IPS-18a (cell line): ENCODE data around the gene MLN.

ENCODE experiments used
- H3K27ac ChIP-seq: one replicate; pipeline ENCODE4 v1.5.1; 2013; ENCODE audit warnings: low read length
- H3K27me3 ChIP-seq: one replicate; pipeline ENCODE4 v1.6.1; 2013; ENCODE audit warnings: mild to moderate bottlenecking, low read length; ENCODE audit not compliant: control insufficient read depth, insufficient read depth
- H3K36me3 ChIP-seq: one replicate; pipeline ENCODE4 v1.6.1; 2013; ENCODE audit warnings: low read depth, low read length; ENCODE audit not compliant: control insufficient read depth
- H3K4me1 ChIP-seq: one replicate; pipeline ENCODE4 v1.6.1; 2013; ENCODE audit warnings: low read depth, low read length; ENCODE audit not compliant: control insufficient read depth
- H3K4me3 ChIP-seq: one replicate; pipeline ENCODE4 v1.5.1; 2013; ENCODE audit warnings: low read length
- H3K9ac ChIP-seq: one replicate; pipeline ENCODE4 v1.6.1; 2013; ENCODE audit warnings: mild to moderate bottlenecking, low read length, moderate library complexity
- H3K9me3 ChIP-seq: one replicate; pipeline ENCODE4 v1.6.1; 2013; ENCODE audit warnings: low read depth, low read length; ENCODE audit not compliant: control insufficient read depth

The MLN gene

GRCh38 chr6:33803571-33804053 is at the start of gene MLN:
Gene MLN (minus strand): TSS chr6:33804003. CDS start chr6:33801163, 2,840 bp downstream.
- Histone ChIP-seq H3K9me3 (no peaks in the 10 kb centered on the region), H3K36me3 (no peaks in the 10 kb centered on the region), H3K9ac (no peak within 1 kb of the TSS), H3K4me3 (no peak within 1 kb of the TSS), H3K27ac (no peak within 1 kb of the TSS), H3K4me1 (peaks cover 8% of the 10 kb centered on the region), H3K27me3 (no peaks in the 10 kb centered on the region)

GRCh38 chr6:33853026-33853425 is 49.2 kb upstream of the MLN start:
- H3K4me3 ChIP-seq: no peak overlapping the region

GRCh38 chr6:33851959-33852358 is 48.2 kb upstream of the MLN start:
- H3K9ac ChIP-seq: no peak overlapping the region
- H3K36me3 ChIP-seq: no peaks in the 10 kb centered on the region
- no peak overlapping the region for H3K4me3 ChIP-seq
- peaks cover 8% of the 10 kb centered on the region for H3K4me1 ChIP-seq
- no peaks in the 10 kb centered on the region for H3K9me3 ChIP-seq
- no peaks in the 10 kb centered on the region for H3K27me3 ChIP-seq
- H3K27ac ChIP-seq: no peak overlapping the region

More at GRCh38 chr6:33853026-33853425, 49.2 kb upstream of the MLN start:
- Histone ChIP-seq H3K4me1 (peaks cover 8% of the 10 kb centered on the region), H3K9me3 (no peaks in the 10 kb centered on the region), H3K27ac (no peak overlapping the region), H3K27me3 (no peaks in the 10 kb centered on the region), H3K36me3 (no peaks in the 10 kb centered on the region), H3K9ac (no peak overlapping the region)

- no peaks in the 10 kb centered on the region for H3K27me3 ChIP-seq
- no peak overlapping the region for H3K27ac ChIP-seq
- H3K9me3 ChIP-seq: no peaks in the 10 kb centered on the region
- no peak overlapping the region for H3K9ac ChIP-seq
- H3K4me3 ChIP-seq: no peak overlapping the region
- no peaks in the 10 kb centered on the region for H3K36me3 ChIP-seq
- H3K4me1 ChIP-seq: peaks cover 8% of the 10 kb centered on the region
These were observed 47.2 kb upstream of the MLN start for GRCh38 chr6:33850869-33851541.

- Histone ChIP-seq H3K4me3 (no peak overlapping the region), H3K27ac (no peak overlapping the region), H3K9ac (no peak overlapping the region), H3K27me3 (no peaks in the 10 kb centered on the region), H3K4me1 (peaks cover 8% of the 10 kb centered on the region), H3K9me3 (no peaks in the 10 kb centered on the region), H3K36me3 (no peaks in the 10 kb centered on the region)
These were observed 46.5 kb upstream of the MLN start for GRCh38 chr6:33850296-33850695.

- no peaks in the 10 kb centered on the region for H3K27me3 ChIP-seq
- H3K4me1 ChIP-seq: peaks cover 8% of the 10 kb centered on the region
- H3K4me3 ChIP-seq: no peak overlapping the region
- no peak overlapping the region for H3K9ac ChIP-seq
- no peak overlapping the region for H3K27ac ChIP-seq
- H3K9me3 ChIP-seq: no peaks in the 10 kb centered on the region
- no peaks in the 10 kb centered on the region for H3K36me3 ChIP-seq
These were observed 45.8 kb upstream of the MLN start for GRCh38 chr6:33849500-33850075.

GRCh38 chr6:33848484-33848883 is 44.7 kb upstream of the MLN start:
- Histone ChIP-seq H3K9ac (no peak overlapping the region), H3K27ac (no peak overlapping the region), H3K36me3 (no peaks in the 10 kb centered on the region), H3K27me3 (no peaks in the 10 kb centered on the region), H3K9me3 (no peaks in the 10 kb centered on the region), H3K4me1 (peaks cover 8% of the 10 kb centered on the region), H3K4me3 (no peak overlapping the region)

- H3K27ac ChIP-seq: no peak overlapping the region
- no peak overlapping the region for H3K9ac ChIP-seq
- H3K9me3 ChIP-seq: no peaks in the 10 kb centered on the region
- no peaks in the 10 kb centered on the region for H3K36me3 ChIP-seq
- H3K27me3 ChIP-seq: no peaks in the 10 kb centered on the region
- peaks cover 8% of the 10 kb centered on the region for H3K4me1 ChIP-seq
- no peak overlapping the region for H3K4me3 ChIP-seq
These were observed 44.1 kb upstream of the MLN start for GRCh38 chr6:33847867-33848266.

GRCh38 chr6:33847078-33847477 is 43.3 kb upstream of the MLN start:
- H3K4me3 ChIP-seq: no peak overlapping the region
- no peaks in the 10 kb centered on the region for H3K9me3 ChIP-seq
- no peak overlapping the region for H3K27ac ChIP-seq
- no peaks in the 10 kb centered on the region for H3K36me3 ChIP-seq
- H3K4me1 ChIP-seq: peaks cover 8% of the 10 kb centered on the region
- no peaks in the 10 kb centered on the region for H3K27me3 ChIP-seq
- no peak overlapping the region for H3K9ac ChIP-seq

- Histone ChIP-seq H3K9me3 (no peaks in the 10 kb centered on the region), H3K4me1 (peaks cover 4% of the 10 kb centered on the region), H3K36me3 (no peaks in the 10 kb centered on the region), H3K9ac (no peak overlapping the region), H3K27ac (no peak overlapping the region), H3K27me3 (no peaks in the 10 kb centered on the region), H3K4me3 (no peak overlapping the region)
These were observed 42.4 kb upstream of the MLN start for GRCh38 chr6:33846226-33846625.

- Histone ChIP-seq H3K4me3 (no peak overlapping the region), H3K27me3 (no peaks in the 10 kb centered on the region), H3K36me3 (no peaks in the 10 kb centered on the region), H3K9ac (no peak overlapping the region), H3K9me3 (no peaks in the 10 kb centered on the region), H3K27ac (no peak overlapping the region), H3K4me1 (peaks cover 1% of the 10 kb centered on the region)
These were observed 41.4 kb upstream of the MLN start for GRCh38 chr6:33845031-33845745.
